Cardiac fibroblast (primary cell): ENCODE data around the gene MAVS.

Experiments
- DNase-seq, 2 donors: peaks; one replicate each; pipeline versions ENCODE4 v3.0.0 to v3.0.0-alpha.2; 2010; ENCODE audit warnings: low read depth in 2 of 2
- H3K4me3 ChIP-seq, 2 donors: replicated peaks in 1 of 2; 1 replicate in 1 of 2; 2 replicates in 1 of 2; pipeline ENCODE4 v1.5.1; 2011; ENCODE audit warnings: low read depth in 2 of 2, low read length in 2 of 2, mild to moderate bottlenecking in 2 of 2, moderate library complexity in 1 of 2
- CTCF ChIP-seq: IDR thresholded peaks from one replicate; pipeline ENCODE4 v1.5.1; 2011; ENCODE audit warnings: low read depth, mild to moderate bottlenecking, low read length, inconsistent platforms

The MAVS gene

GRCh38 chr20:3864518-3864917 lies 17.9 kb downstream of the MAVS start:
- no peak overlapping the region for H3K4me3 ChIP-seq

GRCh38 chr20:3865152-3865886 lies 18.7 kb downstream of the MAVS start:
- no peak for TF ChIP-seq CTCF
- no peak overlapping the region for H3K4me3 ChIP-seq
- DNase-seq: no peak

More at GRCh38 chr20:3864518-3864917, 17.9 kb downstream of the MAVS start:
- DNase-seq: no peak
- TF ChIP-seq CTCF: no peak

- no peak overlapping the region for H3K4me3 ChIP-seq
- DNase-seq: no peak
- TF ChIP-seq CTCF: no peak
These were observed 19.3 kb downstream of the MAVS start for GRCh38 chr20:3865887-3866407.

- no peak for TF ChIP-seq CTCF
- H3K4me3 ChIP-seq: no peak overlapping the region
- DNase-seq: no peak
These were observed 19.8 kb downstream of the MAVS start for GRCh38 chr20:3866464-3866863.

GRCh38 chr20:3867802-3868201 lies 21.2 kb downstream of the MAVS start:
- DNase-seq: no peak
- no peak overlapping the region for H3K4me3 ChIP-seq
- no peak for TF ChIP-seq CTCF

GRCh38 chr20:3869839-3870634 lies 23.4 kb downstream of the MAVS start:
- no peak for TF ChIP-seq CTCF
- H3K4me3 ChIP-seq: no peak overlapping the region
- DNase-seq: no peak
